Transverse colon (tissue), 4 donors: ENCODE results near the gene CWH43. TPM values are rescaled to one million over a fixed set of nuclear protein-coding genes. Genes with fewer than 3 reads are reported as not detected.

Source experiments
- DNase-seq: peaks from one replicate; pipeline ENCODE4 v3.0.0-alpha.2; 2019
- H3K27ac ChIP-seq, 4 donors: fragments of 200-600 bp; sonication (generic); 2 replicates each; pipeline ENCODE4 v1.5.1; 2016 to 2018; ENCODE audit warnings: inconsistent platforms in 4 of 4
- H3K27me3 ChIP-seq: fragments of 200-600 bp; sonication (generic); 2 replicates; pipeline ENCODE4 v1.5.1; 2017; ENCODE audit warnings: inconsistent platforms
- H3K36me3 ChIP-seq, 4 donors: fragments of 200-600 bp; sonication (generic); 2 replicates each; pipeline ENCODE4 v1.5.1; 2017 to 2019; ENCODE audit warnings: inconsistent platforms in 4 of 4
- H3K4me1 ChIP-seq, 4 donors: fragments of 200-600 bp; sonication (generic); 2 replicates each; pipeline ENCODE4 v1.5.1; 2017 to 2020; ENCODE audit warnings: inconsistent platforms in 4 of 4
- H3K4me3 ChIP-seq, 4 donors: fragments of 200-600 bp; sonication (generic); 1 replicate in 1 of 4; 2 replicates in 3 of 4; pipeline versions ENCODE4 v1.5.1 to v1.6.1; 2017 to 2019; ENCODE audit warnings: inconsistent platforms in 4 of 4
- H3K9me3 ChIP-seq, 2 donors: fragments of 200-600 bp; sonication (generic); 2 replicates each; pipeline ENCODE4 v1.5.1; 2017 to 2019; ENCODE audit warnings: inconsistent platforms in 2 of 2
- CTCF ChIP-seq, 5 experiments: fragments of 200-600 bp in 3 of 5; fragments of 450-650 bp in 2 of 5; sonication (generic) in 3 of 5; IDR thresholded peaks; 1 replicate in 2 of 5; 2 replicates in 3 of 5; pipeline ENCODE4 v1.5.1; 2016 to 2017; ENCODE audit warnings: antibody characterized with exemption in 5 of 5, inconsistent platforms in 3 of 5, mild to moderate bottlenecking in 2 of 5, moderate library complexity in 1 of 5
- EP300 ChIP-seq: sonication (generic); formaldehyde crosslinking; IDR thresholded peaks from one replicate; pipeline ENCODE4 v1.6.1; 2017; ENCODE audit warnings: antibody characterized with exemption, low read depth
- POLR2A ChIP-seq: fragments of 450-650 bp; IDR thresholded peaks from one replicate; pipeline ENCODE4 v1.6.1; 2016; ENCODE audit warnings: antibody characterized with exemption, mild to moderate bottlenecking, moderate library complexity
- POLR2AphosphoS5 ChIP-seq, 3 donors: sonication (generic); formaldehyde crosslinking; IDR thresholded peaks; one replicate each; pipeline ENCODE4 v1.6.1; 2016; ENCODE audit warnings: antibody characterized with exemption in 3 of 3
- WGBS, 2 donors: methylation state at CpG; one replicate each; pipeline ENCODE4 v1.1.5; 2018; ENCODE audit warnings: low coverage in 1 of 2; 5-methylcytosine and 5-hydroxymethylcytosine counted together
- in situ Hi-C, 4 donors: fragments of 200-750 bp; cut with MboI; loops; one replicate each; pipeline versions ENCODE4 v1.15.0 to v1.15.1; 2017; ENCODE audit warnings: low sequenced_read_pairs in 3 of 4, low pct_ligation_motif_present in 1 of 4, low pct_unique_long_range_greater_than_20kb in 1 of 4
- intact Hi-C: fragments of 100-400 bp; cut with DNase I; formaldehyde crosslinking; loops from one replicate; pipeline ENCODE4 v1.15.1; 2023; ENCODE audit warnings: low total_unique reads
- total RNA-seq, 4 donors: library from RNA; depleted of rRNA; stranded (reverse); fragments of >200 nt; gene quantifications; one replicate each; pipeline ENCODE4 v1.1.0, GENCODE V29; 2016

CWH43 gene
- total RNA-seq, 4 donors from 2014 or later = 13.5 to 43.3 (median 34.8) TPM

- no peak overlapping the region for H3K4me3 ChIP-seq
- H3K27ac ChIP-seq = no peak overlapping the region
- H3K27me3 ChIP-seq = no peaks in the 10 kb centered on the region
- DNase-seq = no peak
- 50 to 80% methylated on average over 1 of the region's 1 CpG for WGBS, 2 donors
- no peaks in the 10 kb centered on the region for H3K9me3 ChIP-seq
- TF ChIP-seq CTCF (IDR thresholded peaks at IDR 0.05) (no peak), POLR2A (no peak), POLR2AphosphoS5 (IDR thresholded peaks at IDR 0.05) (no peak), EP300 (no peak)
- intact Hi-C loops = no loop called here
- no peaks in the 10 kb centered on the region for H3K36me3 ChIP-seq
- in situ Hi-C loops = no loop called here
- H3K4me1 ChIP-seq = peaks cover 0 to 11% (median 0%) of the 10 kb centered on the region in 4 donors
Observed at GRCh38 chr4:48943387-48943786, 42.7 kb upstream of the CWH43 start.

- Histone ChIP-seq H3K9me3 (no peaks in the 10 kb centered on the region), H3K36me3 (no peaks in the 10 kb centered on the region), H3K27me3 (no peaks in the 10 kb centered on the region), H3K4me1 (peaks cover 0 to 16% (median 3%) of the 10 kb centered on the region in 4 donors), H3K27ac (no peak overlapping the region), H3K4me3 (no peak overlapping the region)
- intact Hi-C loops = no loop called here
- DNase-seq = peak; percentile 33
- 52 to 70% methylated on average over 7 to 8 of the region's 8 CpGs for WGBS, 2 donors
- no peak for TF ChIP-seq POLR2A
- TF ChIP-seq CTCF (IDR thresholded peaks at IDR 0.05) = no peak
- TF ChIP-seq EP300 = no peak
- no peak for TF ChIP-seq POLR2AphosphoS5 (IDR thresholded peaks at IDR 0.05)
- in situ Hi-C loops = no loop called here
Observed at GRCh38 chr4:48944252-48944651, 41.8 kb upstream of the CWH43 start.

- H3K9me3 ChIP-seq = no peaks in the 10 kb centered on the region
- H3K27me3 ChIP-seq = no peaks in the 10 kb centered on the region
- in situ Hi-C loops (no loop called here), intact Hi-C loops (no loop called here)
- H3K27ac ChIP-seq = no peak overlapping the region
- H3K4me1 ChIP-seq = peaks cover 0 to 20% (median 5%) of the 10 kb centered on the region in 4 donors
- no peak overlapping the region for H3K4me3 ChIP-seq
- DNase-seq = peak; percentile 22
- TF ChIP-seq CTCF (IDR thresholded peaks at IDR 0.05) = peak in 3 of 5 experiments; percentile 22 to 37 (median 30)
- TF ChIP-seq POLR2A = no peak
- no peaks in the 10 kb centered on the region for H3K36me3 ChIP-seq
- WGBS, 2 donors = 66 to 87% methylated on average over 3 to 6 of the region's 6 CpGs
Observed at GRCh38 chr4:48944756-48945241, 41.3 kb upstream of the CWH43 start.

- Histone ChIP-seq H3K4me3 (no peak overlapping the region), H3K27me3 (no peaks in the 10 kb centered on the region), H3K36me3 (no peaks in the 10 kb centered on the region), H3K9me3 (no peaks in the 10 kb centered on the region), H3K4me1 (peaks cover 0 to 27% (median 7%) of the 10 kb centered on the region in 4 donors), H3K27ac (no peak overlapping the region)
- in situ Hi-C loops (no loop called here), intact Hi-C loops (no loop called here)
- no peak for TF ChIP-seq CTCF (IDR thresholded peaks at IDR 0.05)
- no peak for TF ChIP-seq POLR2AphosphoS5 (IDR thresholded peaks at IDR 0.05)
- TF ChIP-seq POLR2A = no peak
- TF ChIP-seq EP300 = no peak
- no peak for DNase-seq
- WGBS, 2 donors = 55 to 75% methylated on average over 2 of the region's 2 CpGs
Observed at GRCh38 chr4:48945981-48946380, 40.1 kb upstream of the CWH43 start.
